ENCODE measurements around the gene CCL18. TPM values are rescaled to one million over a fixed set of nuclear protein-coding genes. Genes with fewer than 3 reads are reported as not detected.
"Not testable (repeated sequence)": the region's sequence is repeated elsewhere in the genome, so short reads cannot be mapped to it uniquely, and the experiment has no call there.

The CCL18 gene
- total RNA-seq, 1 donor from 2014 or later: 146 TPM

GRCh38 chr17:36104246-36104645 lies 40.2 kb downstream of the CCL18 start:
- intact Hi-C loops (cut with DNase I); H3K4me1 ChIP-seq; H3K27me3 ChIP-seq (ENCODE audit: low read depth); H3K36me3 ChIP-seq; H3K27ac ChIP-seq; H3K9me3 ChIP-seq; DNase-seq; H3K4me3 ChIP-seq: not testable (repeated sequence)
- peak; percentile 21 to 26 for ATAC-seq

- no peaks in the 10 kb centered on the region for H3K27me3 ChIP-seq (ENCODE audit: low read depth)
- no peaks in the 10 kb centered on the region for H3K9me3 ChIP-seq
- H3K4me1 ChIP-seq: peaks cover 10% of the 10 kb centered on the region
- no peak for DNase-seq
- peak in 1 of 2 donors; percentile 13 for ATAC-seq
- peak overlapping the region; percentile 14 for H3K4me3 ChIP-seq
- no peak overlapping the region for H3K27ac ChIP-seq
- intact Hi-C loops (cut with DNase I): no loop called here
- TF ChIP-seq CTCF (IDR thresholded peaks at IDR 0.05): no peak
- no peaks in the 10 kb centered on the region for H3K36me3 ChIP-seq
These were observed 40.7 kb downstream of the CCL18 start for GRCh38 chr17:36104701-36105181.

GRCh38 chr17:36105781-36106492 lies 41.9 kb downstream of the CCL18 start:
- peak in 1 of 2 donors; percentile 6 for ATAC-seq
- H3K4me1 ChIP-seq: peaks cover 10% of the 10 kb centered on the region
- H3K27me3 ChIP-seq (ENCODE audit: low read depth): no peaks in the 10 kb centered on the region
- no peak overlapping the region for H3K4me3 ChIP-seq
- H3K36me3 ChIP-seq: no peaks in the 10 kb centered on the region
- intact Hi-C loops (cut with DNase I): no loop called here
- no peak overlapping the region for H3K27ac ChIP-seq
- DNase-seq: no peak
- H3K9me3 ChIP-seq: no peaks in the 10 kb centered on the region
- TF ChIP-seq CTCF (IDR thresholded peaks at IDR 0.05): no peak

- Histone ChIP-seq H3K27ac (no peak overlapping the region), H3K27me3 (ENCODE audit: low read depth) (no peaks in the 10 kb centered on the region), H3K9me3 (no peaks in the 10 kb centered on the region), H3K4me3 (no peak overlapping the region), H3K4me1 (peaks cover 10% of the 10 kb centered on the region), H3K36me3 (no peaks in the 10 kb centered on the region)
- TF ChIP-seq CTCF (IDR thresholded peaks at IDR 0.05): no peak
- ATAC-seq (no peak), DNase-seq (no peak)
- intact Hi-C loops (cut with DNase I): no loop called here
These were observed 42.4 kb downstream of the CCL18 start for GRCh38 chr17:36106493-36106835.

- Histone ChIP-seq H3K27me3 (ENCODE audit: low read depth) (no peaks in the 10 kb centered on the region), H3K36me3 (no peaks in the 10 kb centered on the region), H3K4me1 (peaks cover 10% of the 10 kb centered on the region), H3K27ac (no peak overlapping the region), H3K9me3 (no peaks in the 10 kb centered on the region), H3K4me3 (no peak overlapping the region)
- no peak for DNase-seq
- peak in 1 of 2 donors; percentile 18 for ATAC-seq
- no peak for TF ChIP-seq CTCF (IDR thresholded peaks at IDR 0.05)
- intact Hi-C loops (cut with DNase I): no loop called here
These were observed 43.6 kb downstream of the CCL18 start for GRCh38 chr17:36107660-36108059.

GRCh38 chr17:36108265-36108664 lies 44.2 kb downstream of the CCL18 start:
- H3K4me3 ChIP-seq; intact Hi-C loops (cut with DNase I); H3K9me3 ChIP-seq; DNase-seq; H3K27ac ChIP-seq; H3K27me3 ChIP-seq (ENCODE audit: low read depth); ATAC-seq; H3K4me1 ChIP-seq; H3K36me3 ChIP-seq: not testable (repeated sequence)

Measured in lower lobe of right lung (tissue), 2 donors.